PC-3 (cell line): Measurements from ENCODE around the gene FKBP1A. TPM values are rescaled to one million over a fixed set of nuclear protein-coding genes. Genes with fewer than 3 reads are reported as not detected.

Experiments used
- ATAC-seq: fragments of 200-7000 bp; cut with Tn5 transposase; 2 replicates; pipeline ENCODE4 v1.9.1; 2020; ENCODE audit warnings: mild to moderate bottlenecking, moderate library complexity
- BruUV-seq: library from RNA; stranded (reverse); fragments of 400-500 nt; replicated peaks from 2 replicates; lab custom pipeline; 2021; lab: Mats Ljungman, UMichigan
- CTCF ChIA-PET: fragments of 300-600 bp; sonication (Branson Sonifier 250); formaldehyde crosslinking; loops from one replicate; lab custom pipeline; 2022; ENCODE audit warnings: antibody characterized with exemption; lab: Charles Lee
- POLR2A ChIA-PET: fragments of 300-600 bp; sonication (Branson Sonifier 250); formaldehyde crosslinking; loops from one replicate; lab custom pipeline; 2022; ENCODE audit warnings: antibody characterized with exemption; ENCODE audit not compliant: unreplicated experiment; lab: Charles Lee
- DNase-seq: peaks from one replicate; pipeline ENCODE4 v3.0.0-alpha.2; 2015
- H2AFZ ChIP-seq: fragments of 300-600 bp; sonication (generic); 2 replicates; pipeline ENCODE4 v1.6.0; 2016; ENCODE audit warnings: antibody characterized with exemption, low read length
- H3F3A ChIP-seq: fragments of 300-600 bp; sonication (generic); one replicate; pipeline ENCODE4 v1.6.0; 2017; ENCODE audit warnings: antibody characterized with exemption, low read length, control low read depth, mild to moderate bottlenecking; ENCODE audit not compliant: unreplicated experiment
- H3K27ac ChIP-seq: fragments of 300-600 bp; sonication (generic); 2 replicates; pipeline ENCODE4 v1.5.1; 2016; ENCODE audit warnings: mild to moderate bottlenecking, low read length
- H3K27me3 ChIP-seq: fragments of 300-600 bp; sonication (generic); 2 replicates; pipeline ENCODE4 v1.6.1; 2016; ENCODE audit warnings: low read length, mixed read lengths
- H3K36me3 ChIP-seq: fragments of 300-600 bp; sonication (generic); 2 replicates; pipeline ENCODE4 v1.6.1; 2016; ENCODE audit warnings: low read depth, mixed run types, low read length, mixed read lengths
- H3K4me1 ChIP-seq: fragments of 300-600 bp; sonication (generic); 2 replicates; pipeline ENCODE4 v1.5.1; 2016; ENCODE audit warnings: low read length; ENCODE audit not compliant: insufficient read depth
- H3K4me2 ChIP-seq: fragments of 300-600 bp; sonication (generic); 2 replicates; pipeline ENCODE4 v1.6.0; 2016; ENCODE audit warnings: low read length
- H3K4me3 ChIP-seq: fragments of 300-600 bp; sonication (generic); 2 replicates; pipeline ENCODE4 v1.5.1; 2016; ENCODE audit warnings: mild to moderate bottlenecking, low read length, mixed read lengths
- H3K79me2 ChIP-seq: fragments of 300-600 bp; sonication (generic); 2 replicates; pipeline ENCODE4 v1.6.1; 2017; ENCODE audit warnings: low read length, mixed read lengths
- H3K9ac ChIP-seq: fragments of 300-600 bp; sonication (generic); 2 replicates; pipeline ENCODE4 v1.6.0; 2016; ENCODE audit warnings: mild to moderate bottlenecking, low read length
- H3K9me2 ChIP-seq: fragments of 300-600 bp; sonication (generic); replicated peaks from 2 replicates; pipeline ENCODE4 v1.6.1; 2016; ENCODE audit warnings: mixed run types, low read length, mixed read lengths
- H3K9me3 ChIP-seq: fragments of 300-600 bp; sonication (generic); 2 replicates; pipeline ENCODE4 v1.6.1; 2016; ENCODE audit warnings: low read length, mixed read lengths
- H4K20me1 ChIP-seq: fragments of 300-600 bp; sonication (generic); 2 replicates; pipeline ENCODE4 v1.6.1; 2016; ENCODE audit warnings: low read length, mixed read lengths
- CTCF ChIP-seq: fragments of 300-600 bp; sonication (generic); conservative IDR thresholded peaks from 2 replicates; pipeline ENCODE4 v1.5.1; 2017; ENCODE audit warnings: antibody characterized with exemption, low read depth, mild to moderate bottlenecking, low read length
- EZH2 ChIP-seq: fragments of 300-600 bp; sonication (generic); IDR thresholded peaks from one replicate; pipeline ENCODE4 v1.6.1; 2017; ENCODE audit warnings: antibody characterized with exemption, mild to moderate bottlenecking, low read length; ENCODE audit not compliant: unreplicated experiment
- EZH2phosphoT487 ChIP-seq: fragments of 300-600 bp; sonication (generic); IDR thresholded peaks from 2 replicates; pipeline ENCODE4 v1.6.1; 2018; ENCODE audit warnings: mild to moderate bottlenecking, antibody characterized with exemption, low read length, borderline replicate concordance
- intact Hi-C: fragments of 100-400 bp; cut with micrococcal nuclease; formaldehyde crosslinking; loops from 2 replicates; pipeline ENCODE4 v1.9.0; 2023
- total RNA-seq: library from RNA; depleted of rRNA; stranded (reverse); fragments of >200 nt; gene quantifications from 2 replicates; pipeline ENCODE4 v1.2.3, GENCODE V29; 2014

Gene FKBP1A
- total RNA-seq, 1 experiment from 2014 or later: 178 TPM

- ATAC-seq (no peak), DNase-seq (no peak)
- 0 out of 2 replicates have a peak overlapping the region, but pooled peaks have one; percentile 3 for H3K4me2 ChIP-seq
- no peaks in the 10 kb centered on the region for H3K9me3 ChIP-seq
- ChIA-PET CTCF (no interaction called here), POLR2A (interaction anchor here (0.6 to 1.0 kb wide), 2 partner anchors 8 to 11 kb away, joined by 4 to 6 read pairs; no protein-coding TSS in a partner anchor)
- BruUV-seq: no TSS peak
- no peak overlapping the region for H3K4me3 ChIP-seq
- intact Hi-C loops: loop anchor here (5.0 kb wide), 1 partner anchor 35 kb away; no protein-coding TSS in a partner anchor
- no peak overlapping the region for H3K9ac ChIP-seq
- H3K27ac ChIP-seq: no peak overlapping the region
- peaks cover 92% of the 10 kb centered on the region for H4K20me1 ChIP-seq
- peaks cover 8% of the 10 kb centered on the region for H3F3A ChIP-seq
- peaks cover 82% of the 10 kb centered on the region for H3K4me1 ChIP-seq
- H3K27me3 ChIP-seq: no peaks in the 10 kb centered on the region
- H3K79me2 ChIP-seq: peaks cover 100% of the 10 kb centered on the region
- H2AFZ ChIP-seq: no peak overlapping the region
- TF ChIP-seq EZH2 (no peak), CTCF (no peak), EZH2phosphoT487 (no peak)
- no peaks in the 10 kb centered on the region for H3K9me2 ChIP-seq
- peaks cover 46% of the 10 kb centered on the region for H3K36me3 ChIP-seq
Observed at GRCh38 chr20:1382670-1383069, 10.2 kb downstream of the FKBP1A start.

- ATAC-seq (no peak), DNase-seq (no peak)
- Histone ChIP-seq H3K4me3 (no peak overlapping the region), H3K9me3 (no peaks in the 10 kb centered on the region), H3K27ac (0 out of 2 replicates have a peak overlapping the region, but pooled peaks have one; percentile 1), H4K20me1 (peaks cover 92% of the 10 kb centered on the region), H3K79me2 (peaks cover 100% of the 10 kb centered on the region), H3K4me1 (peaks cover 82% of the 10 kb centered on the region), H3K9me2 (no peaks in the 10 kb centered on the region), H3K36me3 (peaks cover 48% of the 10 kb centered on the region), H2AFZ (no peak overlapping the region), H3K9ac (no peak overlapping the region), H3K4me2 (peak overlapping the region; percentile 15; the same call in 1 of the 2 replicates), H3F3A (peaks cover 11% of the 10 kb centered on the region), H3K27me3 (no peaks in the 10 kb centered on the region)
- CTCF ChIA-PET: interaction anchor here (0.6 kb wide), 1 partner anchor 49 kb away, joined by 3 read pairs; no protein-coding TSS in a partner anchor
- no TSS peak for BruUV-seq
- no peak for TF ChIP-seq EZH2phosphoT487
- no peak for TF ChIP-seq CTCF
- no peak for TF ChIP-seq EZH2
- POLR2A ChIA-PET: interaction anchor here (1.0 kb wide), 1 partner anchor 9 kb away, joined by 6 read pairs; no protein-coding TSS in a partner anchor
- intact Hi-C loops: loop anchor here (5.0 kb wide), 1 partner anchor 35 kb away; no protein-coding TSS in a partner anchor
Observed at GRCh38 chr20:1381753-1382591, 10.9 kb downstream of the FKBP1A start.
